DMS 273 treated with DMSO at 0.1 percent for 48 hours (cell line): ENCODE results near the gene TAF11L4.
"Not testable (repeated sequence)": the region's sequence is repeated elsewhere in the genome, so short reads cannot be mapped to it uniquely, and the experiment has no call there.

Experiments
- DNase-seq: peaks from one replicate; lab custom pipeline; 2025; lab: John Stamatoyannopoulos, UW

TAF11L4 gene

DNA sequence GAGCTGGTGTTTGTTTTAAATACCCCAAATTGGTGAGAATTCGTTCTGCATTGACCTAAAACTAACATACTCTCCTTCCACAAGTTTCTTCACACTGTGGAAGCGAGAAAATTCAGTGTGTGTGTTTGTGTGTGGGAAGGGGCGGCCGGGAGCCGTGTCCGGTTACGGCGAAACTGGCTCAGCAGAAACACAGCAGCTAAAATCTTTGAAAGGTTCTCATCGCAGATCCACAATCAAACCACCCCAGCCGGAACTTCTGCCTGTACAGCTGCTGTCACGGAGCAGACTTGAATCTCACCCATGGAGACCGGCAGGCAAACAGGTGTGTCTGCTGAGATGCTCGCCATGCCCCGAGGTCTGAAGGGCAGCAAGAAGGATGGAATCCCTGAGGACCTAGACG lies at the start of gene TAF11L4:
TAF11L4 (plus strand) TSS at position 301 of the 400 bp plus-strand sequence.
- DNase-seq = not testable (repeated sequence)

- DNase-seq = not testable (repeated sequence)
These were observed 46.5 kb upstream of the TAF11L4 start for GRCh38 chr5:17475064-17475463.

DNA sequence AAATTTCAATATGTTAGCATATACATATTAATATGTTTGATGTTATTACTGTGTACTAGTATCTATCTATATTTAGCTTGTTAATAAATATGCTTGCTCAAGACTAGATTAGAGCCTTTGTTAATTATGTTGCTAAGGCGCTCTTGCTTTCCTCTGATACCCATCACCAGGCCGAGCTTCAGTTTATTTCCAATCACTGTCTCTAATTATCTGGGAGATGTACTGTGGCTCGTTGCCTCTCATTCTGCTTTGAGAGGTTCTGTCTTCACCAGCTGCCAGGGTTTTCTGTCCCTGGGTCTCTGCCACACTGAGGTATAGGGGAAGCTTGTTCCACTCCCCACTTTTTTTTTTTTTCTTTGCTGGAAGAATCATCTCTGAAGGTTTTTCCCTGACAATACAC lies 44.6 kb upstream of the TAF11L4 start:
- DNase-seq = no peak

DNA sequence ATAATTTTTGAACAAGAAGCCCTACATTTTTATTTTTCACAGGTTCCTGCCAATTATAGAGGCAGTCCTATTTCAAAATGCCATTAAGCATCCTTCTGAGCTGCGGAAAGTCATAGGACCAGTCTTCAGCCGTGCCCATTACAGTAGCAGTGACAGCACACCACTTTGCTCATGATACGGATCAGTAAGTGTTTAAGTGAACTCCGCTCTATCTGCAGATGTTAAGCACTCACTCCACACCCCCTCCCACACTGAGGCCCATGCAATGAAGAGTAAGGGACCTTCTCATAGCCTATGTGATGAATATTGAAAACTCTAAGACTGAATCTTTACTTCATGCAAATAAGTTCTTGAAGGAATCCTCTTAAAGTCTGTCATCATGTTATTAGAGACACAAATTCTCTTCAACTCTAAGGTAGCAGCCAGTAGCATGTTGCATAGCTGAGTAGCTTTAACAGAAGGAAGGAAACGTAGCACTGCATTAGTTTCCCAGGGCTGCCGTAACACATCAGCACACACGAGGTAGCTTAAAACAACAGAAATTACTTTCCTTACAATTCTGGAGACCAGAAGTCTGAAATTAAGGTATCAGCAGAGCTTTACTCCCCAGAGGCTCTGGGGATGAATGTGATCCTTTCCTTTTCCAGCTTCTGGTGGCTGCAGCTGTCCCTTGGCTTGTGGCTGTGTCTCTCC lies 43.9 kb upstream of the TAF11L4 start:
- DNase-seq = no peak

DNA sequence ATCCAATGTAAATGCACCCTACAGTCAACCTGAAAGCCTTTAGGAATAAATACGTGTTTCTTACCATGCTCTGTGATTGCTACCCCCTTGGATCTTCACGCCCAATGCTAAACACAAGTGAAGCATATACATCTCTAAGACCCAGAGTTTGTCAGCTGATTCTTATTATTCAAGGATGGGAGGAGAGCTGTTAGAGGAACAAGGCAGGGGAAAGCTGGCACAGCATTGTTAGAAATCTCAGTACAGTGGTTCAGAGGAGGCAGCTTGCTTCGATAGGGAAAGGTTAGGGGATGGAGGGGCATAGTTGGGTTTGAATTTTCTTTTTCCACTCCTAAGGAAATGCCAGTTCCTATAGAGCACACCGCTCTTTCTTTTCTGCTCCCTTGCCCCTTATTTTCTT lies 40.2 kb upstream of the TAF11L4 start:
- no peak for DNase-seq

DNA sequence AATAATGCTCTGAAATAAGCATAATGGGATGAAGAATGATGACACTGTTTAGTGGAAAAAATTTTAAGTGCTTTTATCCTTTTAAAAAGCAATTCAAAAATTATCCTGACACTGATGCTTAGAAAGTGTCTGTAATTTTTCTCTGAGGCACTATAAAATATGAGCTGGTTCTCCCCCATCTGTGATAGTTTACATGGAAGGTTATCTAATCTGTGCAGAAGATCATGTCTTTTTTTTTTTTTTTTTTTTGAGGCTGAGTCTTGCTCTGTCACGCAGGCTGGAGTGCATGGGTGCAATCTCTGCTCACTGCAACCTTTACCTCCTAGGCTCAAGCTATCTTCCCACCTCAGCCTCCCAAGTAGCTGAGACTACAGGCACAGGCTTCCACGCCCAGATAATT lies 38.8 kb upstream of the TAF11L4 start:
- no peak for DNase-seq

GRCh38 chr5:17486464-17487173 lies 35.0 kb upstream of the TAF11L4 start:
- DNase-seq = not testable (repeated sequence)

DNA sequence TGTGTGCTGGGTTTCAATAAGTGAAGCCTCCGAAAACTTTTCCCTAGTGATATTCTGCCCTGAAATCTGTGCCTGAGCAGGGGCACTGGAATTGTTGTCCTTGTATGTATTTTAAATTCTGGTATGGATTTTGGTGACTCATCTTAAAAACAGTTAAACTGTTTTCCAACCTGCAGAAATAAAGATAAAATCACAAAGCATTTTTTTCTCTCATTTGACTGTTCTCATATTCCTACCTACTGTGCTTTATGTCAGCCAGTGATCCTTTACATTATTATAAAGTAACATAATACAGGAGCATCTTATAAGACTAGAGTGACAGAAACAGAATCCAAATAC lies 34.5 kb upstream of the TAF11L4 start:
- DNase-seq = no peak

DNA sequence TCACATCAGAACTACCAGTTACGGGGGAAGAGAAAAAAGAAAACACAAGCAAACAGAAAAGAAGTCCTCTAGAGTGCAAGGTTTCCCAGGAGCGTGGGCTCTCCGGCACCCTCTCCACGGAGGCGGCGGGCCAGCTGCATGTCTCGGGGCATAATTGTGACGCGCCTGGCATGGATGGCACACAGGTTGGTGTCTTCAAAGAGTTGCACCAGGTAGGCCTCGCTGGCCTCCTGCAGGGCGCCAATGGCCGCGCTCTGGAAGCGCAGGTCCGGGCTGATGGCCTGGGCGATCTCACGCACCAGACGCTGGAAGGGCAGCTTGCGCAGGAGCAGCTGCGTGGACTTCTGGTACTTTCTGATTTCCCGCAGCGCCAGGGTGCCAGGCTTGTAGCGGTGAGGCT lies 30.3 kb upstream of the TAF11L4 start:
- not testable (repeated sequence) for DNase-seq

GRCh38 chr5:17492770-17493169 lies 28.8 kb upstream of the TAF11L4 start:
- DNase-seq = no peak

DNA sequence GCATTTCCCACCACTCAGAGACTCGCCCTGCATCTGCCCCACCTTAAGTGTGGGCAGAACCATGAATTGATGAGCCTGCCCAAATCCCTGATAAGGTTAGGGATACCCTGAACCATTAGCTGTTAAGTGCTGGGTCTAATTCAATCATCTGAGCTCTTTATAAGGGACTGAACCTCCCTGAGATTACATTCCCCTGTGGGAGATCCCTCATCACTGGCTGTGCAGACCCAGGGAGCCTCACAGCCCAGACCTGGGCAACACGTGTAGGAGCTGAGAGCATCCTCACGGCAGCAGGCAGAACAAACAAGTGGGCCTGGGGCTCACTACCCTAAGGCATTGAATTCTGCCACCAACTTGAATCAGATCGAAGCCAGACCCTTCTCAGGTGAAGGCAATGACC lies 24.2 kb upstream of the TAF11L4 start:
- DNase-seq = no peak

DNA sequence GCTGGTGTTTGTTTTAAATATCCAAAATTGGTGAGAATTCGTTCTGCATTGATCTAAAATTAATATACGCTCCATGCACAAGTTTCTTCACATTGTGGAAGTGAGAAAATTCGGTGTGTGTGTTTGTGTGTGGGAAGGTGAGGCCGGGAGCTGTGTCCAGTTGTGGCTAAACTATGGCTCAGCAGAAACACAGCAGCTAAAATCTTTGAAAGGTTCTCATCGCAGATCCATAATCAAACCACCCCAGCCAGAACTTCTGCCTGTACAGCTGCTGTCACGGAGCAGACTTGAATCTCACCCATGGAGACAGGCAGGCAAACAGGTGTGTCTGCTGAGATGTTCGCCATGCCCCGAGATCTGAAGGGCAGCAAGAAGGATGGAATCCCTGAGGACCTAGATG lies 23.7 kb upstream of the TAF11L4 start, which contains the start of gene TAF11L2:
TAF11L2 (plus strand) TSS at position 301 of the 400 bp plus-strand sequence.
- not testable (repeated sequence) for DNase-seq

DNA sequence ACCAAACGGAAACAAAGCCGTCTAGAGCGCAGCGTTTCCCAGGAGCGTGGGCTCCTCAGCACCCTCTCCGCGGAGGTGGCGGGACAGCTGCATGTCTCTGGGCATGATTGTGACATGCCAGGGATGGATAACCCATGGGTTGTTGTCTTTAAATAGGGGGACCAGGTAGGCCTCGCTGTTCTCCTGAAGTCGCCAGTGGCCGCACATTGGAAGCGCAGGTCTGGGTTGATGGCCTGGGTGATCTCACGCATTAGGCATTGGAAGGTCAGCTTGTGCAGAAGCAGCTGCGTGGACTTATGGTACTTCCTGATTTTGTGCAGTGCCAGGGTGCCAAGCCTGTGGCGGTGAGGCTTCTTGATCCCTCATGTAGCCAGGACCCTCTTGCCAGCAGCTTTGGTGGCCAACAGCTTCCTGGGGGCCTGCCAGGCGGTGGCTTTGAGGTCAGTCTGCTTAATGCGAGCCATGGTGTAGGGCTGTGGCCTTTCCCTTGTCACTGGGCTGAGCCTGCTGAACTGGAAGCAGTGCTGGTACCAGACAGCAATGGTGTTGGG lies 9.8 kb upstream of the TAF11L4 start:
- no peak for DNase-seq

DNA sequence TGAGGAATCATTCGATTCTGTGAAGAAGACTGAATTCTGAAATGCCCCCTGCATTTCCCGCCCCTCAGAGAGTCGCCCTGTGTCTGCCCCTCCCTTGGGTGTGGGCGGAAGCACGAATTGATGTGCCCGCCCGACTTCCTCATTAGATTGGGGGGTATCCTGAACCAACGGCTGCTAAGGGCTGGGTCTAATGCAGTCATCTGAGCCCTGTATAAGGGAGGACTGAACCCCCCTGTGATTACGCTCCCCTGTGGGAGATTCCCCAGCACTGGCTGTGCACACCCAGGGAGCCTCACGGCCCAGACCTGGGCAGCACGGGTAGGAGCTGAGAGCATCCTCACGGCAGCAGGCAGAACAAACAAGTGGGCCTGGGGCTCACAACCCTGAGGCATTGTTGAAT lies 4.1 kb upstream of the TAF11L4 start:
- not testable (repeated sequence) for DNase-seq

- DNase-seq = not testable (repeated sequence)
These were observed 3.5 kb upstream of the TAF11L4 start, which contains the start of gene TAF11L3 for GRCh38 chr5:17518067-17518466. TSS of gene TAF11L3 (plus strand) at chr5:17518367.

DNA sequence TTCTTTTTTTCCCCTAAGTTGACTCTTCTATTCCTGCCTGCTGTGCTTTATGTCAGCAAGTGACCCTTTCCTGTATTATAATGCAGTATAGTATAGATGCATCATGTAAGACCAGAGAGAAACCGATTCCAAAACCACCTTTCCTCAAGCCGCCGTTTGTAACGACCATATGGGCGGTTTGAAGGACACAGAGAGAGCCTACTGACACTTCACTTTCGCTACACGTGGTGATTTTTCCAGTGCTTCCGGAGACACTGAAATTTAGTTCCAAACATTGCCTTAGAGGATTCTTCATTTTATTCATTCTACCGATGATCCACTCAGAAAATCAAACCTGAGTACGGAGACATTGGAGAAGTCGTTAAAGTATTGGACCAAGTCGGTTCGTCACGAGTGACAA lies 2.1 kb upstream of the TAF11L4 start:
- not testable (repeated sequence) for DNase-seq

GRCh38 chr5:17524935-17525334 lies 3.3 kb downstream of the TAF11L4 start, which contains the start of gene TAF11L5:
TSS of gene TAF11L5 (plus strand) at chr5:17525235.
- DNase-seq = not testable (repeated sequence)

GRCh38 chr5:17526504-17526903 lies 4.9 kb downstream of the TAF11L4 start:
- not testable (repeated sequence) for DNase-seq

- DNase-seq = not testable (repeated sequence)
These were observed 6.8 kb downstream of the TAF11L4 start, which contains the start of gene TAF11L6 for GRCh38 chr5:17528369-17528768. TSS of gene TAF11L6 (plus strand) at chr5:17528669.
